Liver (tissue), 3 donors: ENCODE data around the gene GBGT1.

Source experiments
- ATF3 ChIP-seq: IDR thresholded peaks from 2 replicates; pipeline ENCODE4 v1.6.1; 2016; ENCODE audit warnings: antibody characterized with exemption
- CTCF ChIP-seq: fragments of 150-350 bp; IDR thresholded peaks from 2 replicates; pipeline ENCODE4 v1.5.1; 2017; ENCODE audit warnings: improper control_type of control experiment, low read depth, low read length; ENCODE audit not compliant: missing input control
- FOXA1 ChIP-seq: IDR thresholded peaks from 2 replicates; pipeline ENCODE4 v1.6.1; 2016; ENCODE audit warnings: antibody characterized with exemption
- MAX ChIP-seq: IDR thresholded peaks from 2 replicates; pipeline ENCODE4 v1.6.1; 2016; ENCODE audit warnings: antibody characterized with exemption
- NR2F2 ChIP-seq: IDR thresholded peaks from 2 replicates; pipeline ENCODE4 v1.6.1; 2016; ENCODE audit warnings: antibody characterized with exemption
- REST ChIP-seq: IDR thresholded peaks from 2 replicates; pipeline ENCODE4 v1.6.1; 2016; ENCODE audit warnings: antibody characterized with exemption, mild to moderate bottlenecking
- SP1 ChIP-seq: IDR thresholded peaks from 2 replicates; pipeline ENCODE4 v1.6.1; 2018; ENCODE audit warnings: antibody characterized with exemption, mild to moderate bottlenecking
- donor health status: healthy.
- donor health status: healthy.

- TF ChIP-seq CTCF (no peak), REST (no peak), SP1 (no peak), NR2F2 (no peak), ATF3 (no peak), FOXA1 (no peak), MAX (no peak)
These were observed 48.7 kb downstream of the GBGT1 start for GRCh38 chr9:133114886-133115603.
